ENCODE measurements around the gene KDM2B. TPM values are rescaled to one million over a fixed set of nuclear protein-coding genes. Genes with fewer than 3 reads are reported as not detected.
"Not testable (repeated sequence)": the region's sequence is repeated elsewhere in the genome, so short reads cannot be mapped to it uniquely, and the experiment has no call there.

Gene KDM2B
- polyA plus RNA-seq, 2 donors = 15.7 to 23.5 TPM

- Histone ChIP-seq H3K36me3 (ENCODE audit: control insufficient read depth in 2 of 2, insufficient read depth in 2 of 2, low read length in 1 of 2) (no peaks in the 10 kb centered on the region), H3K27me3 (ENCODE audit: control insufficient read depth in 1 of 2, insufficient read depth in 2 of 2, low read length in 2 of 2) (no peaks in the 10 kb centered on the region), H3K4me3 (ENCODE audit: low read depth in 1 of 2, low read length in 2 of 2) (no peak overlapping the region), H3K4me1 (ENCODE audit: control insufficient read depth in 2 of 2, insufficient read depth in 2 of 2, low read length in 1 of 2) (no peaks in the 10 kb centered on the region), H3K27ac (ENCODE audit: low read depth in 2 of 2, low read length in 1 of 2) (no peak overlapping the region), H3K9me3 (ENCODE audit: control insufficient read depth in 2 of 2, insufficient read depth in 1 of 2, low read depth in 1 of 2, low read length in 1 of 2) (no peaks in the 10 kb centered on the region)
- WGBS, 2 donors = 79 to 88% methylated on average over 3 of the region's 3 CpGs
Observed at GRCh38 chr12:121392325-121392716, 188.5 kb downstream of the KDM2B start.

GRCh38 chr12:121391619-121392324 lies 189.1 kb downstream of the KDM2B start:
- Histone ChIP-seq H3K4me1 (ENCODE audit: control insufficient read depth in 2 of 2, insufficient read depth in 2 of 2, low read length in 1 of 2) (no peaks in the 10 kb centered on the region), H3K27me3 (ENCODE audit: control insufficient read depth in 1 of 2, insufficient read depth in 2 of 2, low read length in 2 of 2) (no peaks in the 10 kb centered on the region), H3K36me3 (ENCODE audit: control insufficient read depth in 2 of 2, insufficient read depth in 2 of 2, low read length in 1 of 2) (no peaks in the 10 kb centered on the region), H3K4me3 (ENCODE audit: low read depth in 1 of 2, low read length in 2 of 2) (no peak overlapping the region), H3K9me3 (ENCODE audit: control insufficient read depth in 2 of 2, insufficient read depth in 1 of 2, low read depth in 1 of 2, low read length in 1 of 2) (no peaks in the 10 kb centered on the region), H3K27ac (ENCODE audit: low read depth in 2 of 2, low read length in 1 of 2) (no peak overlapping the region)
- 63% methylated on average over 10 of the region's 10 CpGs for WGBS, 2 donors

GRCh38 chr12:121390856-121391255 lies 190.0 kb downstream of the KDM2B start:
- H3K4me1 ChIP-seq (ENCODE audit: control insufficient read depth in 2 of 2, insufficient read depth in 2 of 2, low read length in 1 of 2) = no peaks in the 10 kb centered on the region
- H3K9me3 ChIP-seq (ENCODE audit: control insufficient read depth in 2 of 2, insufficient read depth in 1 of 2, low read depth in 1 of 2, low read length in 1 of 2) = no peaks in the 10 kb centered on the region
- no peaks in the 10 kb centered on the region for H3K36me3 ChIP-seq (ENCODE audit: control insufficient read depth in 2 of 2, insufficient read depth in 2 of 2, low read length in 1 of 2)
- H3K27ac ChIP-seq (ENCODE audit: low read depth in 2 of 2, low read length in 1 of 2) = no peak overlapping the region
- H3K4me3 ChIP-seq (ENCODE audit: low read depth in 1 of 2, low read length in 2 of 2) = no peak overlapping the region
- WGBS, 2 donors = 54 to 83% methylated on average over 2 of the region's 2 CpGs
- no peaks in the 10 kb centered on the region for H3K27me3 ChIP-seq (ENCODE audit: control insufficient read depth in 1 of 2, insufficient read depth in 2 of 2, low read length in 2 of 2)

- Histone ChIP-seq H3K36me3 (ENCODE audit: control insufficient read depth in 2 of 2, insufficient read depth in 2 of 2, low read length in 1 of 2) (no peaks in the 10 kb centered on the region), H3K4me3 (ENCODE audit: low read depth in 1 of 2, low read length in 2 of 2) (no peak overlapping the region), H3K27ac (ENCODE audit: low read depth in 2 of 2, low read length in 1 of 2) (no peak overlapping the region), H3K27me3 (ENCODE audit: control insufficient read depth in 1 of 2, insufficient read depth in 2 of 2, low read length in 2 of 2) (no peaks in the 10 kb centered on the region), H3K4me1 (ENCODE audit: control insufficient read depth in 2 of 2, insufficient read depth in 2 of 2, low read length in 1 of 2) (no peaks in the 10 kb centered on the region), H3K9me3 (ENCODE audit: control insufficient read depth in 2 of 2, insufficient read depth in 1 of 2, low read depth in 1 of 2, low read length in 1 of 2) (no peaks in the 10 kb centered on the region)
- 62 to 69% methylated on average over 5 of the region's 5 CpGs for WGBS, 2 donors
Observed at GRCh38 chr12:121388421-121388981, 192.3 kb downstream of the KDM2B start.

GRCh38 chr12:121384891-121385290 lies 195.9 kb downstream of the KDM2B start:
- H3K27ac ChIP-seq (ENCODE audit: low read depth in 2 of 2, low read length in 1 of 2); H3K27me3 ChIP-seq (ENCODE audit: control insufficient read depth in 1 of 2, insufficient read depth in 2 of 2, low read length in 2 of 2); H3K4me3 ChIP-seq (ENCODE audit: low read depth in 1 of 2, low read length in 2 of 2); H3K4me1 ChIP-seq (ENCODE audit: control insufficient read depth in 2 of 2, insufficient read depth in 2 of 2, low read length in 1 of 2); H3K9me3 ChIP-seq (ENCODE audit: control insufficient read depth in 2 of 2, insufficient read depth in 1 of 2, low read depth in 1 of 2, low read length in 1 of 2); H3K36me3 ChIP-seq (ENCODE audit: control insufficient read depth in 2 of 2, insufficient read depth in 2 of 2, low read length in 1 of 2): not testable (repeated sequence)
- WGBS, 2 donors = 76 to 79% methylated on average over 6 of the region's 6 CpGs

GRCh38 chr12:121383601-121384021 lies 197.2 kb downstream of the KDM2B start:
- no peak overlapping the region for H3K27ac ChIP-seq (ENCODE audit: low read depth in 2 of 2, low read length in 1 of 2)
- no peaks in the 10 kb centered on the region for H3K27me3 ChIP-seq (ENCODE audit: control insufficient read depth in 1 of 2, insufficient read depth in 2 of 2, low read length in 2 of 2)
- no peaks in the 10 kb centered on the region for H3K36me3 ChIP-seq (ENCODE audit: control insufficient read depth in 2 of 2, insufficient read depth in 2 of 2, low read length in 1 of 2)
- no peaks in the 10 kb centered on the region for H3K9me3 ChIP-seq (ENCODE audit: control insufficient read depth in 2 of 2, insufficient read depth in 1 of 2, low read depth in 1 of 2, low read length in 1 of 2)
- WGBS, 2 donors = 84 to 92% methylated on average over 9 of the region's 9 CpGs
- H3K4me1 ChIP-seq (ENCODE audit: control insufficient read depth in 2 of 2, insufficient read depth in 2 of 2, low read length in 1 of 2) = no peaks in the 10 kb centered on the region
- H3K4me3 ChIP-seq (ENCODE audit: low read depth in 1 of 2, low read length in 2 of 2) = no peak overlapping the region

GRCh38 chr12:121379945-121380344 lies 200.9 kb downstream of the KDM2B start:
- Histone ChIP-seq H3K4me3 (ENCODE audit: low read depth in 1 of 2, low read length in 2 of 2) (no peak overlapping the region), H3K9me3 (ENCODE audit: control insufficient read depth in 2 of 2, insufficient read depth in 1 of 2, low read depth in 1 of 2, low read length in 1 of 2) (no peaks in the 10 kb centered on the region), H3K27ac (ENCODE audit: low read depth in 2 of 2, low read length in 1 of 2) (no peak overlapping the region), H3K4me1 (ENCODE audit: control insufficient read depth in 2 of 2, insufficient read depth in 2 of 2, low read length in 1 of 2) (no peaks in the 10 kb centered on the region), H3K36me3 (ENCODE audit: control insufficient read depth in 2 of 2, insufficient read depth in 2 of 2, low read length in 1 of 2) (no peaks in the 10 kb centered on the region), H3K27me3 (ENCODE audit: control insufficient read depth in 1 of 2, insufficient read depth in 2 of 2, low read length in 2 of 2) (no peaks in the 10 kb centered on the region)
- 87 to 89% methylated on average over 10 of the region's 10 CpGs for WGBS, 2 donors

Other genes starting within 250 kb of the KDM2B start
- gene ANAPC5, start 228.6 kb downstream of the KDM2B start, polyA plus RNA-seq = 10 to 100 TPM; 65.4 to 71.1 TPM
- gene RNF34, start 180.9 kb downstream of the KDM2B start, polyA plus RNA-seq = 10 to 100 TPM; 13.6 to 13.8 TPM
- 1 to 10 TPM; 2.4 to 9.5 TPM for gene ORAI1, start 45.5 kb upstream of the KDM2B start, polyA plus RNA-seq
- under 1 TPM; 0.12 to 0.13 TPM for gene MORN3, start 88.6 kb upstream of the KDM2B start, polyA plus RNA-seq
- 1 to 10 TPM; 1.9 to 5.1 TPM for gene TMEM120B, start 131.7 kb upstream of the KDM2B start, polyA plus RNA-seq
- gene RHOF, start 212.7 kb upstream of the KDM2B start, polyA plus RNA-seq = 1 to 10 TPM; 5.8 to 6.4 TPM
- gene SETD1B, start 223.0 kb upstream of the KDM2B start, polyA plus RNA-seq = 10 to 100 TPM in 1 of 2 donors, 1 to 10 TPM in 1; 7.7 to 12.8 TPM